Esophagus squamous epithelium (tissue), 4 donors: Measurements from ENCODE around the gene STYX.

Experiments used
- POLR2A ChIP-seq, 4 donors: fragments of 450-650 bp; IDR thresholded peaks; one replicate each; pipeline ENCODE4 v1.6.1; 2017; ENCODE audit warnings: antibody characterized with exemption in 4 of 4, mild to moderate bottlenecking in 4 of 4, moderate library complexity in 3 of 4
- TF ChIP-seq, protein P1 (sequence below), 6 experiments: fragments of 450-650 bp in 4 of 6; fragments of 200-600 bp in 2 of 6; sonication (generic) in 2 of 6; IDR thresholded peaks; one replicate each; pipeline ENCODE4 v1.5.1; 2016 to 2019; ENCODE audit warnings: antibody characterized with exemption in 6 of 6, mild to moderate bottlenecking in 4 of 6, moderate library complexity in 4 of 6

DNA sequence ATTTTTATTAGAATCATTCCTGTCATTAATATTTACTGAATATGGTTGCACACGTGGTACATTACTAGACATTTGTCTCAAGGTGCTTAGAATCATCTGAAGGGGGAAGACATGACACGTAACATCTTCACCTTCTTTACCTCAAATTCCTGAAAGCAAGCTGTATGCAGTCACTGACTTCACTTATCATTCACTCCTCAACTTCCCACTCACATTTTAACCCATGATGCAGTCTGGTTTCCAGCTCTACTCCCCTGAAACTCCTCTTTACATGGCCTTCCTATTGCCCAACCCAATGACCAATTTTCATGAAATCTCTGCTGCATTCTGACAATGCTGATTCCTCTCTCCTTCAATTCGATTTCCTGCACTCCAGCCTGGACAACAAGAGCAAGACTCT, 28.7 kb upstream of the STYX start:
- TF ChIP-seq, protein P1, sequence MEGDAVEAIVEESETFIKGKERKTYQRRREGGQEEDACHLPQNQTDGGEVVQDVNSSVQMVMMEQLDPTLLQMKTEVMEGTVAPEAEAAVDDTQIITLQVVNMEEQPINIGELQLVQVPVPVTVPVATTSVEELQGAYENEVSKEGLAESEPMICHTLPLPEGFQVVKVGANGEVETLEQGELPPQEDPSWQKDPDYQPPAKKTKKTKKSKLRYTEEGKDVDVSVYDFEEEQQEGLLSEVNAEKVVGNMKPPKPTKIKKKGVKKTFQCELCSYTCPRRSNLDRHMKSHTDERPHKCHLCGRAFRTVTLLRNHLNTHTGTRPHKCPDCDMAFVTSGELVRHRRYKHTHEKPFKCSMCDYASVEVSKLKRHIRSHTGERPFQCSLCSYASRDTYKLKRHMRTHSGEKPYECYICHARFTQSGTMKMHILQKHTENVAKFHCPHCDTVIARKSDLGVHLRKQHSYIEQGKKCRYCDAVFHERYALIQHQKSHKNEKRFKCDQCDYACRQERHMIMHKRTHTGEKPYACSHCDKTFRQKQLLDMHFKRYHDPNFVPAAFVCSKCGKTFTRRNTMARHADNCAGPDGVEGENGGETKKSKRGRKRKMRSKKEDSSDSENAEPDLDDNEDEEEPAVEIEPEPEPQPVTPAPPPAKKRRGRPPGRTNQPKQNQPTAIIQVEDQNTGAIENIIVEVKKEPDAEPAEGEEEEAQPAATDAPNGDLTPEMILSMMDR (IDR thresholded peaks at IDR 0.05) = no peak
- no peak for TF ChIP-seq POLR2A (IDR thresholded peaks at IDR 0.05)
